Right lobe of liver (tissue), 4 donors: Measurements from ENCODE around the gene LLPH.

Source experiments
- POLR2A ChIP-seq: fragments of 450-650 bp; IDR thresholded peaks from one replicate; pipeline ENCODE4 v1.6.1; 2017; ENCODE audit warnings: antibody characterized with exemption, mild to moderate bottlenecking
- TF ChIP-seq, protein P1 (sequence below), 4 donors: fragments of 200-600 bp in 3 of 4; fragments of 450-650 bp in 1 of 4; IDR thresholded peaks; one replicate each; pipeline versions ENCODE4 v1.5.1 to v1.8.0; 2016 to 2022; ENCODE audit warnings: antibody characterized with exemption in 4 of 4, mild to moderate bottlenecking in 2 of 4
- donor health status: DM: no; HTN: no; CAD: no.
- donor health status: DM: no; HTN: no; CAD: no.
- donor health status: DM: no; HTN: yes; CAD: no.

DNA sequence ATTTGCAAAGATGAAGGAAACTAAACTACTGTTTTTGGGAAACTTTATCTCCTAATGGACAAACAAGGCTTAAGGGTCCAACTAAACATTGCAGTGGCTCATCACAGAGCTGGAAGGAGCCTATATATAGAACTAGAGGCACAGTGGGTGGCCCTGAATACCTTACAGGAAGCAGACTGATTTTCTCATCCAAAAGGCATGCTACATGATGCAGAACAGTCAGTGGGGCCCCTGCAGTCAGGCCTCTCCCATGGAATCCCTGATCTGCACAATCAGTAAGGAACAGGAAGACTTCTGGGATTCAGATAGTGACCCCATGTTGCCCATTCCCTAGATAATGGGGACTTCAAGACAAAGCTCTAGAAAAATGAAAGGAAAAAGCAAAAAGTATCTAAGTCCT is 1.9 kb upstream of the LLPH start:
- TF ChIP-seq POLR2A = no peak
- TF ChIP-seq, protein P1, sequence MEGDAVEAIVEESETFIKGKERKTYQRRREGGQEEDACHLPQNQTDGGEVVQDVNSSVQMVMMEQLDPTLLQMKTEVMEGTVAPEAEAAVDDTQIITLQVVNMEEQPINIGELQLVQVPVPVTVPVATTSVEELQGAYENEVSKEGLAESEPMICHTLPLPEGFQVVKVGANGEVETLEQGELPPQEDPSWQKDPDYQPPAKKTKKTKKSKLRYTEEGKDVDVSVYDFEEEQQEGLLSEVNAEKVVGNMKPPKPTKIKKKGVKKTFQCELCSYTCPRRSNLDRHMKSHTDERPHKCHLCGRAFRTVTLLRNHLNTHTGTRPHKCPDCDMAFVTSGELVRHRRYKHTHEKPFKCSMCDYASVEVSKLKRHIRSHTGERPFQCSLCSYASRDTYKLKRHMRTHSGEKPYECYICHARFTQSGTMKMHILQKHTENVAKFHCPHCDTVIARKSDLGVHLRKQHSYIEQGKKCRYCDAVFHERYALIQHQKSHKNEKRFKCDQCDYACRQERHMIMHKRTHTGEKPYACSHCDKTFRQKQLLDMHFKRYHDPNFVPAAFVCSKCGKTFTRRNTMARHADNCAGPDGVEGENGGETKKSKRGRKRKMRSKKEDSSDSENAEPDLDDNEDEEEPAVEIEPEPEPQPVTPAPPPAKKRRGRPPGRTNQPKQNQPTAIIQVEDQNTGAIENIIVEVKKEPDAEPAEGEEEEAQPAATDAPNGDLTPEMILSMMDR (IDR thresholded peaks at IDR 0.05) = no peak
